Measurements from ENCODE around the gene FAM151A. TPM values are rescaled to one million over a fixed set of nuclear protein-coding genes. Genes with fewer than 3 reads are reported as not detected.

FAM151A gene
- total RNA-seq (2022; extraction: Qiagen RNA extraction), result 0.14 to 0.43 TPM (median 0.29 TPM) in 5 replicates

GRCh38 chr1:54623216-54624007 lies at the start of gene FAM151A:
TSS of gene FAM151A (minus strand) at chr1:54623525. CDS start at chr1:54623395, 130 bp downstream.

GRCh38 chr1:54640863-54641836 lies 17.8 kb upstream of the FAM151A start, which contains the start of gene MROH7:
TSS of gene MROH7 (plus strand) at chr1:54641786. CDS start at chr1:54652927, 11,141 bp downstream.

Other genes starting within 250 kb of the FAM151A start
- gene SSBP3, start 217.1 kb downstream of the FAM151A start, total RNA-seq (2022; extraction: Qiagen RNA extraction), result 5.1 to 7.2 TPM (median 6.8 TPM) in 5 replicates
- 1.8 to 3.1 TPM (median 2.6 TPM) in 5 replicates for gene ACOT11, start 75.3 kb downstream of the FAM151A start, total RNA-seq (2022; extraction: Qiagen RNA extraction)
- not detected in 5 replicates for gene MROH7, start 18.3 kb upstream of the FAM151A start, total RNA-seq (2022; extraction: Qiagen RNA extraction)
- 27.1 to 34.7 TPM (median 27.7 TPM) in 5 replicates for gene TTC4, start 92.3 kb upstream of the FAM151A start, total RNA-seq (2022; extraction: Qiagen RNA extraction)
- gene PARS2, start 141.0 kb upstream of the FAM151A start, total RNA-seq (2022; extraction: Qiagen RNA extraction), result 3.9 to 5.0 TPM (median 4.5 TPM) in 5 replicates
- not detected in 5 replicates for gene TTC22, start 177.8 kb upstream of the FAM151A start, total RNA-seq (2022; extraction: Qiagen RNA extraction)